Activated naive CD8-positive, alpha-beta T cell treated with anti-CD3 and anti-CD28 coated beads for 36 hours (primary cell): ENCODE results near the gene NUDC. TPM values are rescaled to one million over a fixed set of nuclear protein-coding genes. Genes with fewer than 3 reads are reported as not detected.
"Not testable (repeated sequence)": the region's sequence is repeated elsewhere in the genome, so short reads cannot be mapped to it uniquely, and the experiment has no call there.

Experiments
- DNase-seq: peaks from one replicate; pipeline ENCODE4 v3.0.0; 2021
- H3K27ac Mint-ChIP-seq: one replicate; pipeline ENCODE4 v1.8.0; 2022; ENCODE audit warnings: mild to moderate bottlenecking, moderate library complexity, mixed read lengths
- H3K27me3 Mint-ChIP-seq: one replicate; pipeline ENCODE4 v1.8.0; 2022; ENCODE audit warnings: mild to moderate bottlenecking, mixed read lengths
- H3K36me3 Mint-ChIP-seq: one replicate; pipeline ENCODE4 v1.8.0; 2021; ENCODE audit warnings: mild to moderate bottlenecking, mixed read lengths
- H3K4me1 Mint-ChIP-seq: one replicate; pipeline ENCODE4 v1.8.0; 2021; ENCODE audit warnings: mixed read lengths
- H3K4me3 Mint-ChIP-seq: one replicate; pipeline ENCODE4 v1.8.0; 2022; ENCODE audit warnings: mild to moderate bottlenecking, moderate library complexity, mixed read lengths
- H3K9me3 Mint-ChIP-seq: one replicate; pipeline ENCODE4 v1.8.0; 2022; ENCODE audit warnings: mixed read lengths
- total RNA-seq, 2 experiments: library from RNA; stranded (reverse); gene quantifications; one replicate each; pipeline ENCODE4 v1.2.3, GENCODE V29; 2021

The NUDC gene
- total RNA-seq, 2 experiments from 2014 or later: 146 to 147 TPM

DNA sequence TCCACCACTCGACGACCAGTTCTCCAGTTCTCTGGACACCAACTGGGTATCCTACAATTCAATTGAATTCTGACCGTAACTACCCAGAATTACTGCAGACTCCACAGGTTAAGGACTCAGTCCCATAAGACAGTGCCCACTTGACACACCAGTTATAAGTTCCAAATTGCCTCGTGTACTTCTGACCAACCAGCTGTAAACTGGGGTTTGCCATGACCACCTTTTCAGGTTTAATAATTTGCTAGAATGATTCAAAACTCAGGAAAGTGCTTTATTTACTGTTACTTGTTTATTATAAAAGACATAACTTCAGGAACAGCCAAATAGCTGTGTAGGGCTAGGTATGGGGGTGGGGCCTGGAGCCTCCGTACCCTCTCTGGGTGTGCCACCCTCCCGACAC lies 15.3 kb downstream of the NUDC start:
- Mint-ChIP-seq H3K4me3 (no peak overlapping the region), H3K27me3 (no peaks in the 10 kb centered on the region), H3K27ac (no peak overlapping the region), H3K36me3 (peaks cover 25% of the 10 kb centered on the region), H3K9me3 (no peaks in the 10 kb centered on the region), H3K4me1 (peaks cover 7% of the 10 kb centered on the region)
- no peak for DNase-seq

DNA sequence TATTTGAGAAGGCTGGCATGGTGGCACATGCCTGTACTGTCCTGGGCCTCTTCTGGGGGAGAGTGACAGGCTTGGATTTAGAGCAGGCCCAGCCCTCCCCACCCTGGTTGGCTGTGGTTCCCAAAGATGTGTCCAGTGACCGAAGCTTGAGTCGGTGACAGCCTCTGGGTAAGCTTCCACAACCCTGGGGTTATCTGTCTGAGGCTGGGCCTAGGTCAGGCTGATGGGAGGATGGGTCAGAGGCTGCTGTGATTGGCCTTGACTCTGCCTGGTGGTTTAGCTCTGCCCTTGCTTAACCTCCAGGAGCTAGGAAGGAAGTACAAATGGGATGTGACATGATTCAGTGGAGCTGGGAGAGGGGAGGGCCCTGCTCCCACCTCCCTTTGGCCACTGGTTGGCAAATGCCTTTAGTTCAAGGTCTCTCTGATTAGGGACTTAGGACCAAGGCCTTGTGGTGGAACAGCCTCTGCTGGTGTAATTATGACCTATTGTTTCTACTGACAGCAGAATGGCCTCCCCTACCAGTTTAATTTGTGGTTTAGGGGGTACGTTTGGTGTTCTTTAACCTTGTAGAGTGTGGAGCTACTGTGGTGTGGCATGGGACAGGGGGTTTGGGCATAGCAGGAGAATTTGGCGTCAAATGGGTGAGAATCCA lies 16.6 kb downstream of the NUDC start:
- no peak for DNase-seq
- Mint-ChIP-seq H3K4me1 (peaks cover 7% of the 10 kb centered on the region), H3K9me3 (no peaks in the 10 kb centered on the region), H3K27ac (no peak overlapping the region), H3K36me3 (peaks cover 31% of the 10 kb centered on the region), H3K27me3 (no peaks in the 10 kb centered on the region), H3K4me3 (no peak overlapping the region)

DNA sequence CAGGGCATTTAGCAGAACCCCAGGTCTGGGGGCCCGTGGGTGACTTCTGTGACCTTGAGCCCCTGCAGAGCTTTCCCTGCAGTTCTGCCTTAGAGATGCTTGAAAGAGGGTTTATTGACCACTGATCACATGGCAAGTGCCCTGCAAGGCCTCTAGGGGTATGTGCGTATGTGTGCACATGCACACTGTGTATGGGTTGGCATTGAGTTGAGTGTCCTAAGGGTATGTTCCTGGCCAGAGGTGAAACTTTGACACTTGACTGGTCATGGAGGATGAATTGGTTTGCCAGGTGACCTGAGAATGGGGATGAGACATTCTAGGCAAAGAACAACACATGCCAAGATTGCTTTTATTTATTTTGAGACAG lies 17.1 kb downstream of the NUDC start:
- DNase-seq: no peak
- Mint-ChIP-seq H3K4me1 (peaks cover 7% of the 10 kb centered on the region), H3K36me3 (peaks cover 30% of the 10 kb centered on the region), H3K9me3 (no peaks in the 10 kb centered on the region), H3K27ac (no peak overlapping the region), H3K4me3 (no peak overlapping the region), H3K27me3 (no peaks in the 10 kb centered on the region)

DNA sequence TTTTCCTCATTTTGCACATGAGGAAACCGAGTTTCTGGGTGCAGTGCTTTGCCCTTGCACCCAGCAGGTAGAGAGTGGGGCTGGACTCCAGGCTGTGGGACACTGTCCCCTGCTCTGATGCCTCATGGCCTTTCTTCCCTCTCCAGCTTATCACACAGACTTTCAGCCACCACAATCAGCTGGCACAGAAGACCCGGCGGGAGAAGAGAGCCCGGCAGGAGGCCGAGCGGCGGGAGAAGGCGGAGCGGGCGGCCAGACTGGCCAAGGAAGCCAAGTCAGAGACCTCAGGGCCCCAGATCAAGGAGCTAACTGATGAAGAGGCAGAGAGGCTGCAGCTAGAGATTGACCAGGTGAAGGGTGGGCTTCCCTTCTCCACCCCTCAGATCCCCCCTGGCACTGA lies 19.8 kb downstream of the NUDC start:
- H3K4me1 Mint-ChIP-seq: peaks cover 5% of the 10 kb centered on the region
- DNase-seq: no peak
- H3K4me3 Mint-ChIP-seq: no peak overlapping the region
- no peaks in the 10 kb centered on the region for H3K27me3 Mint-ChIP-seq
- peaks cover 33% of the 10 kb centered on the region for H3K36me3 Mint-ChIP-seq
- H3K27ac Mint-ChIP-seq: no peak overlapping the region
- no peaks in the 10 kb centered on the region for H3K9me3 Mint-ChIP-seq

DNA sequence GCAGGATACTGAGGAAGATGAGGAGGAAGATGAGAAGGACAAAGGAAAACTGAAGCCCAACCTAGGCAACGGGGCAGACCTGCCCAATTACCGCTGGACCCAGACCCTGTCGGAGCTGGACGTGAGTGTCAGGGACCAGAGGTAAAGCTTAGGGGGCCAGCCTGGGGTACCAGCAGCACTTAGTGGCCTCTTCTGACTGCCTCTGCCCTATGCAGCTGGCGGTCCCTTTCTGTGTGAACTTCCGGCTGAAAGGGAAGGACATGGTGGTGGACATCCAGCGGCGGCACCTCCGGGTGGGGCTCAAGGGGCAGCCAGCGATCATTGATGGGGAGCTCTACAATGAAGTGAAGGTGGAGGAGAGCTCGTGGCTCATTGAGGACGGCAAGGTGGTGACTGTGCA lies 21.1 kb downstream of the NUDC start:
- Mint-ChIP-seq H3K36me3 (peaks cover 29% of the 10 kb centered on the region), H3K4me3 (no peak overlapping the region), H3K27ac (peak overlapping the region; percentile 42), H3K9me3 (no peaks in the 10 kb centered on the region), H3K4me1 (peaks cover 5% of the 10 kb centered on the region), H3K27me3 (no peaks in the 10 kb centered on the region)
- no peak for DNase-seq

DNA sequence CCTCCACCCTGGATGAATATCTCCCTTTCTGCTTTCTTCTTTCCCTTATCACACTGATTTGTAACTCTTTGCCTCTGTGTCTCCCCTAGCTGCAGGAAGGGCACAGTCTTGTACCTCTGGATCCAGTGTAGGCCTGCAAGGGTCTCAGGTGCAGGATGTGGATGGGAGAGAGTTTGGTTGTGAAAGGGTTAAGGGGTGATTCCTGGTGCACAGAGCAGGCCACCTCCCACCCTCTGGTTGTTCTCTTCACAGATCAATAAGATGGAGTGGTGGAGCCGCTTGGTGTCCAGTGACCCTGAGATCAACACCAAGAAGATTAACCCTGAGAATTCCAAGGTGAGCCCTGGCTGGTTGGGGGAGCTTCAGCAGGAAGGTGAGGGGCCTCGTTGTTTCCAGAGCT lies 23.6 kb downstream of the NUDC start:
- H3K27ac Mint-ChIP-seq: peak overlapping the region; percentile 30
- no peak overlapping the region for H3K4me3 Mint-ChIP-seq
- no peak for DNase-seq
- H3K27me3 Mint-ChIP-seq: no peaks in the 10 kb centered on the region
- H3K4me1 Mint-ChIP-seq: no peaks in the 10 kb centered on the region
- H3K9me3 Mint-ChIP-seq: no peaks in the 10 kb centered on the region
- H3K36me3 Mint-ChIP-seq: peaks cover 26% of the 10 kb centered on the region

DNA sequence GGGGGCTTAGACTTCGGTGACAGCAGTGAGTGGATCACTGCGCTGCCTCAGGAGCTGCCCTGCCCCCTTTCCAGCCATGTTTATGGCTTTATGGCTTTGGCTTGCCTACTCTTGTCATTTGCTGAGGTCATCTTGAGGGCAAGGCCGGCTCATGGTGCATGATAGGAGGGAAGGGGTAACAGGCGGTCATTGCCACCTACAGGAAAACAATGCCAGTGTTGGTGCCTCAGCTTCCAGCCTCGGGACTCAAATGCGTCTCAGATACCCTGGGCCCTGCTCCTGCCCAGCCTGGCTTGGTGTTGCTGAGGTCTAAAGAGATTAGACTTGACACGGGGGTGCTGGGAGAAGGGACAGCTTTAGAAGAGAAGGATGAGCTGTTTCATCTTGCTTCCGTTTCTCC lies 24.2 kb downstream of the NUDC start:
- Mint-ChIP-seq H3K9me3 (no peaks in the 10 kb centered on the region), H3K36me3 (peaks cover 24% of the 10 kb centered on the region), H3K4me1 (no peaks in the 10 kb centered on the region), H3K27me3 (no peaks in the 10 kb centered on the region), H3K27ac (no peak overlapping the region), H3K4me3 (no peak overlapping the region)
- DNase-seq: no peak

DNA sequence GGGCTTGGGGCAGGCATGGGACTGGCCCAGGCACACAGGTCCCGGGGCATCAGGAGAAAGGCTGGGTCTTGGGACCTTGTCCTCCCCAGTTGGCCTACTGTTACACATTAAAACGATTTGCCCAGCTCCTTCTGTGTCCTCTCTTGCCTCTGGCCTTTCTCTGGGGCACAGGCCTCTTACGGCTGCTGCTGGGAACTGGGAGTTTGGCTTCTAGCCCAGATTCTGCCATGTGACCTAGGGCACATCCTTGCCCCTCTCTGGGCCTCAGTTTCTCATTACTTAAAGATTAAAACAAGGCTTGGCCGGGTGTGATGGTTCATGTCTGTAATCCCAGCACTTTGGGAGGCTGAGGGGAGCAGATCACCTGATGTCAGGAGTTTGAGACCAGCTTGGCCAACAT lies 24.7 kb downstream of the NUDC start:
- no peaks in the 10 kb centered on the region for H3K9me3 Mint-ChIP-seq
- no peak overlapping the region for H3K4me3 Mint-ChIP-seq
- H3K27ac Mint-ChIP-seq: no peak overlapping the region
- no peaks in the 10 kb centered on the region for H3K4me1 Mint-ChIP-seq
- H3K27me3 Mint-ChIP-seq: no peaks in the 10 kb centered on the region
- peaks cover 24% of the 10 kb centered on the region for H3K36me3 Mint-ChIP-seq
- DNase-seq: no peak

DNA sequence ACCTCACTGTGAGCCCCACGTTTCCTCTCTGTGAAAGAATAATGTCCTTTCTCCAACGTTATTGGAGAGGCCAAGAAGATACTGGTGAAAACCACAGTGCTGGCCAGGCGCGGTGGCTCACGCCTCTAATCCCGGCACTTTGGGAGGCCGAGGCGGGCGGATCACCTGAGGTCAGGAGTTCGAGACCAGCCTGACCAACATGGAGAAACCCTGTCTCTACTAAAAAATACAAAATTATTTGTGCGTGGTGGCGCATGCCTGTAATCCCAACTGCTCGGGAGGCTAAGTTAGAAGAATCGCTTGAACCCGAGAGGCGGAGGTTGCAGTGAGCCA lies 27.1 kb downstream of the NUDC start:
- H3K4me3 Mint-ChIP-seq, H3K9me3 Mint-ChIP-seq, H3K27ac Mint-ChIP-seq, H3K4me1 Mint-ChIP-seq, DNase-seq, H3K27me3 Mint-ChIP-seq: not testable (repeated sequence)
- H3K36me3 Mint-ChIP-seq: peaks cover 12% of the 10 kb centered on the region

DNA sequence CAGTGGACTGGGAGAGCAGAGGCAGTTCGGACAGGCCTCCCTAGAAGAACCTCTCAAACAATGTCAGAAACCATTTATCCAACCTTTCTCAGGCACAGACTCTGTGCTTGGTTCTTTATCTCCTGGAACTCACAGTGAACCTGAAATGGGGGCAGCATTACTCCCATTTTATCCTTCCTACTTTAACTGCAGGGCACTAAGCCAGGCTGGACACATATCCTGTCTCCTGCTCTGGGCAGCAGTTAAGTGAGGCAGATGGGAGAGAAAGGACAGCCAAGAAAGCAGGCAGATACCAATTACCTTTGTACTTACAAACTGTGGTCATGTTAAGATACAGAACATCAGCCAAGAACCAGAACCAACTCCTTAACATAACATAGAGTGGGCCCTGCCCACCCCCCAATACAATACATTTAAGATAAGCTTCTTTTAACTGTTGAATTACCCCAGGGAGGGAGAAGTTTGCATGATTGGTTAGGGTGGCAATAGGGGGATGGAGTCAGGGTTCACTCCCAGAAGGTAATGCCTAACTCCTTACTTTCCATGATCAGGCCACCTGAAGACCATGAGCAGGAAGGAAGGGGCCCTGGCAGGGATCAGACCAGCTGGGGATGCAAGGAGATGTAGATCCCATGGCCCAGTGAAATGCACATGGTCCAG lies 27.9 kb downstream of the NUDC start:
- H3K36me3 Mint-ChIP-seq: peaks cover 12% of the 10 kb centered on the region
- no peaks in the 10 kb centered on the region for H3K27me3 Mint-ChIP-seq
- no peaks in the 10 kb centered on the region for H3K9me3 Mint-ChIP-seq
- no peaks in the 10 kb centered on the region for H3K4me1 Mint-ChIP-seq
- H3K4me3 Mint-ChIP-seq: no peak overlapping the region
- peak overlapping the region; percentile 44 for H3K27ac Mint-ChIP-seq
- DNase-seq: no peak

DNA sequence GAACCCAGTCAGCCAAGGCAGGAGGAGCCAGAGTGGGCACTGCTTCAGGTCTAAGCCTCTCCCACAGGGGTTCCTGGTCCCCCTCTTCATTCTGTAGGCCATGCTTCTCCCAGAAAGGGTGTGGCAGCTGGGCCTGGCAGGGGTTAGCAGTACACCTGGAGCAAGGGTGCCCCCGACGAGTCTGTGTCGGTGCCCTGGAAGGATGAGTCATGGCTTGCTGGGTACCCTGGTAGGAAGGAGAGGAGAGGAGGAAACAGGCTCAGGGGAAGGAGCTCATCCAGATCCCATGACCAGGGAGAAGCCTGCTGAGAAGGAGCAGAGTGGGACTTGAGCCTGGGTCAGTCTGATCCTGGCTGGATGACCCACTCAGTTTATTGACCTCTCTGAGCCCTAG lies 28.4 kb downstream of the NUDC start:
- Mint-ChIP-seq H3K9me3 (no peaks in the 10 kb centered on the region), H3K36me3 (peaks cover 11% of the 10 kb centered on the region), H3K4me1 (no peaks in the 10 kb centered on the region)

DNA sequence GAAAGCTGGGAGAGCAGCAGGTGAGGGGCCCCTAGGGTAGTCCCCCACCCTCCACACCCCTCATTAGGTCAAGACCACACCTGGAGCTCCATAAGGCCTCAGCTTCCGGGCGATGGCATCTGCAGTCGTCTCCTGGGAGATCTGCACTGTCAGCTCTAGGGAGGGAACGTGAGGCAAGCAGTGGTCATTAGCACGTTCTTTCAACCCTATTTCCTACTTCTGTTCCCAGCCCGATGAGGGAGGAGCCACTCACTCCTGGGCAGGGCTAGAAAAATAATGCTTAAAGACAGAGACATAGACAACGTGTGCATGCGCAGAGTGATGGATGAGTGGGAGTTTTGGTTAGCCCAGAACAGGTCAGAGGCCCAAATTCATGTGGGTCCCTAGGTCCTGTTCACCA lies 29.1 kb downstream of the NUDC start:
- DNase-seq: no peak
- no peak overlapping the region for H3K4me3 Mint-ChIP-seq
- H3K27ac Mint-ChIP-seq: no peak overlapping the region
- H3K36me3 Mint-ChIP-seq: peaks cover 6% of the 10 kb centered on the region
- no peaks in the 10 kb centered on the region for H3K9me3 Mint-ChIP-seq
- H3K4me1 Mint-ChIP-seq: no peaks in the 10 kb centered on the region
- no peaks in the 10 kb centered on the region for H3K27me3 Mint-ChIP-seq

More for the DNA sequence above, 28.4 kb downstream of the NUDC start:
- no peaks in the 10 kb centered on the region for H3K27me3 Mint-ChIP-seq
- no peak overlapping the region for H3K4me3 Mint-ChIP-seq
- DNase-seq: no peak
- H3K27ac Mint-ChIP-seq: no peak overlapping the region

DNA sequence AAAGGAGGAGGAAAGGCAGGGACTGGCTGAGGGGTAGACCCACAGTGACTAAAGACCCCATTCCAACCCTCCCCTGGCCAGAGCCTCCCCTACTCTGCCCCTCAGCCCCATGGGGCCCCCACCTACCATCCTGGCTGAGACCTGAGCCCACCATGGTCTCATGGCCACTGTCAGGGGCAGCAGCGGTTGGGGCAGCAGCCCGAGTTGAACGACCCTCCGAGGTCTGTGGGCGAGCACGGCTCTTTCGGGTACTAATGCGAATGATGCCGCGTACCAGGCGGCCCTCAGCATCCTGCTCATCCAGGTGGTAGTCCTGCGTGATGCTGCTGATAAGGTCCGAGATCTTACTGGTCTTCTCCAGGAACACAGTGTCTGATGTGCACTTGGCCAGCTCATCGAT lies 29.7 kb downstream of the NUDC start:
- H3K9me3 Mint-ChIP-seq: peaks cover under 1% of the 10 kb centered on the region
- H3K27ac Mint-ChIP-seq: no peak overlapping the region
- DNase-seq: no peak
- no peak overlapping the region for H3K4me3 Mint-ChIP-seq
- H3K4me1 Mint-ChIP-seq: no peaks in the 10 kb centered on the region
- no peaks in the 10 kb centered on the region for H3K27me3 Mint-ChIP-seq
- H3K36me3 Mint-ChIP-seq: peaks cover 6% of the 10 kb centered on the region

DNA sequence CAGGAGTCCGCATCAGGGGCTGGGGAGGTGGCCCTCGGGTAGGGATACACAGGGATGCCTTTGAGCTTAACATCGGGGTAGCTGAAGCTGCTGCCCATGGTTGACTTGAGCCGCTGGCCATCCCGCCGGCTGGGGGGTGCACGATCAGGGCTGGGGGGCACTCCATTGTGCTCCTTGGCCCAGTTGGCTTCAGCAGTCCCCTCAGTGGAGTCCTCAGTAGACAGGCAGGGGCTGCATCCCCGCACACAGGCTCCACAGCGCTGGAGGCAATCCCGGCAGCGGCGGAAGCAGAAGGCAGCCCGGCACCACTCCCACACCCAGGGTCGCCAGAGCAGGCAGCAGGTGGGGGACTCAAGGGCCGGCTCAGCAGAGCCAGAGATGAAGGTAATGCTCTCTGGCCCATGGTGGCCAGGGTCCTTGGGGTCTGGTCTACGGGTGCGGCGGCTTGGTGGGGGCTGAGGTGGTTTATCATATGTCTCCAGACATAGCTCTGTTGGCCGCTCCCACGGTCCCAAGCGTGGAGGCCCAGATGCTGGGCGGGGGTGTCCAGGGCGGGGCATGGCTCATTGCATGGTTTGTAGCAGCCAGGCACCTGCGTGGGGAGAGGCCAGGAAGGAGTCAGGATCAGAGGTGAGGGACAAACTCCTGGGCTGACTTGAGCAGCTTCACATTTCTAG lies 30.4 kb downstream of the NUDC start:
- Mint-ChIP-seq H3K4me3 (no peak overlapping the region), H3K27ac (no peak overlapping the region), H3K4me1 (no peaks in the 10 kb centered on the region), H3K27me3 (no peaks in the 10 kb centered on the region), H3K9me3 (peaks cover 1% of the 10 kb centered on the region), H3K36me3 (peaks cover 3% of the 10 kb centered on the region)
- no peak for DNase-seq

DNA sequence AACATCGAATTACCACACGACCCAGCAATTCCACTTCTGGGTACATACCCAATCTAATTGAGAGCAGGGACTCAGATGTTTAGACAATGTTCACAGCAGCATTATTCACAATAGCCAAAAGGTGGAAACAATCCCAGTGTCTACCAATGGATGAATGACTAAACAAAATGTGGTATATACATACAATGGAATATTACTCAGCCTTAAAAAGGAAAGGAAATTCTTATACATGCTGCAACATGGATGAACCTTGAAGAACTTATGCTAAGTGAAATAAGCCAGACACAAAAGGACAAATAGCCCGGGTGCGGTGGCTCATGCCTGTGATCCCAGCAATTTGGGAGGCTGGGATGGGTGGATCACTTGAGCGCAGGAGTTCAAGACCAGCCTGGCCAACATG lies 31.8 kb downstream of the NUDC start:
- Mint-ChIP-seq H3K4me3 (no peak overlapping the region), H3K36me3 (peaks cover 3% of the 10 kb centered on the region), H3K4me1 (no peaks in the 10 kb centered on the region), H3K9me3 (peaks cover 1% of the 10 kb centered on the region), H3K27ac (no peak overlapping the region), H3K27me3 (no peaks in the 10 kb centered on the region)
- no peak for DNase-seq

DNA sequence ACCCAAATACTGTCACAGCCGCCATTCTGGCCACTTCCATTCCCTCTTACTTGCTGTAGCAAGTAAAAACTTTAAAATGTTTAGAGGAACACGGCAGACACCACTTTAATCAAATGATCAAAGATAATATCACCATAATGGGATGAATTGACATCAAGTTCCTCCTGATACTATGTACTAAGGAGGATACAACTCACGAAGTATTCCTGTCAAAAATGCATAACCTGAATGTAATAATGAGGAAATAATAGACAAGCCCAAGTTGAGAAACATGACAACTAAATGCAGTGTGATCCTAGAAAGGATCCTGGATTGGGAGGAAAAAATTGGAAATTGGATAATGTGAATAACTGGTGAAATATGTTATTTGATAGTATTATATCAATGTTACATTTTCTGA lies 34.8 kb downstream of the NUDC start:
- Mint-ChIP-seq H3K4me3 (no peak overlapping the region), H3K27me3 (peaks cover 13% of the 10 kb centered on the region), H3K27ac (no peak overlapping the region), H3K36me3 (peaks cover 3% of the 10 kb centered on the region), H3K4me1 (peaks cover 4% of the 10 kb centered on the region), H3K9me3 (peaks cover 1% of the 10 kb centered on the region)
- DNase-seq: no peak
